Osteocyte (in vitro differentiated cells): Measurements from ENCODE around the gene BAHCC1. TPM values are rescaled to one million over a fixed set of nuclear protein-coding genes. Genes with fewer than 3 reads are reported as not detected.

Experiments
- DNase-seq: peaks from one replicate; pipeline ENCODE4 v3.0.0; 2021; ENCODE audit warnings: mixed read lengths; ENCODE audit not compliant: unreplicated experiment; ENCODE audit errors: extremely low spot score
- H3K27ac Mint-ChIP-seq: one replicate; pipeline ENCODE4 v1.8.0; 2021; ENCODE audit warnings: mild to moderate bottlenecking, mixed read lengths; ENCODE audit not compliant: unreplicated experiment
- H3K27me3 Mint-ChIP-seq: one replicate; pipeline ENCODE4 v1.8.0; 2021; ENCODE audit warnings: mixed read lengths; ENCODE audit not compliant: unreplicated experiment
- H3K36me3 Mint-ChIP-seq: one replicate; pipeline ENCODE4 v1.8.0; 2021; ENCODE audit warnings: mixed read lengths; ENCODE audit not compliant: unreplicated experiment
- H3K4me1 Mint-ChIP-seq: one replicate; pipeline ENCODE4 v1.8.0; 2021; ENCODE audit warnings: mixed read lengths; ENCODE audit not compliant: unreplicated experiment
- H3K4me3 Mint-ChIP-seq: one replicate; pipeline ENCODE4 v1.8.0; 2021; ENCODE audit warnings: mild to moderate bottlenecking, moderate library complexity, mixed read lengths; ENCODE audit not compliant: unreplicated experiment
- H3K9me3 Mint-ChIP-seq: one replicate; pipeline ENCODE4 v1.8.0; 2021; ENCODE audit warnings: mixed read lengths; ENCODE audit not compliant: unreplicated experiment
- CTCF ChIP-seq: fragments of 200-600 bp; sonication (generic); IDR thresholded peaks from 2 replicates; pipeline ENCODE4 v1.5.0; 2021; ENCODE audit warnings: antibody characterized with exemption, mild to moderate bottlenecking, moderate library complexity
- total RNA-seq: library from RNA; stranded (reverse); gene quantifications from 2 replicates; pipeline ENCODE4 v1.2.1, GENCODE V29; 2021

The BAHCC1 gene
- total RNA-seq, 1 donor from 2014 or later: 55.7 TPM

- no peaks in the 10 kb centered on the region for H3K9me3 Mint-ChIP-seq
- no peaks in the 10 kb centered on the region for H3K36me3 Mint-ChIP-seq
- H3K4me1 Mint-ChIP-seq: peaks cover 33% of the 10 kb centered on the region
- DNase-seq: no peak
- H3K4me3 Mint-ChIP-seq: no peak overlapping the region
- H3K27me3 Mint-ChIP-seq: no peaks in the 10 kb centered on the region
- no peak for TF ChIP-seq CTCF
- no peak overlapping the region for H3K27ac Mint-ChIP-seq
Measured at GRCh38 chr17:81414756-81415516, 19.7 kb downstream of the BAHCC1 start.

- Mint-ChIP-seq H3K27ac (no peak overlapping the region), H3K4me3 (no peak overlapping the region), H3K9me3 (no peaks in the 10 kb centered on the region)
Measured at GRCh38 chr17:81415681-81416080, 20.4 kb downstream of the BAHCC1 start.

GRCh38 chr17:81416612-81417011 is 21.4 kb downstream of the BAHCC1 start:
- Mint-ChIP-seq H3K27me3 (no peaks in the 10 kb centered on the region), H3K9me3 (no peaks in the 10 kb centered on the region), H3K4me3 (no peak overlapping the region), H3K4me1 (peaks cover 50% of the 10 kb centered on the region), H3K36me3 (no peaks in the 10 kb centered on the region), H3K27ac (no peak overlapping the region)
- TF ChIP-seq CTCF: no peak
- no peak for DNase-seq

More at GRCh38 chr17:81415681-81416080, 20.4 kb downstream of the BAHCC1 start:
- TF ChIP-seq CTCF: no peak
- H3K4me1 Mint-ChIP-seq: peaks cover 41% of the 10 kb centered on the region
- DNase-seq: no peak
- no peaks in the 10 kb centered on the region for H3K36me3 Mint-ChIP-seq
- no peaks in the 10 kb centered on the region for H3K27me3 Mint-ChIP-seq

- Mint-ChIP-seq H3K36me3 (no peaks in the 10 kb centered on the region), H3K4me1 (peaks cover 56% of the 10 kb centered on the region)
- no peak for DNase-seq
Measured at GRCh38 chr17:81417049-81417878, 22.0 kb downstream of the BAHCC1 start.

More at GRCh38 chr17:81417049-81417878, 22.0 kb downstream of the BAHCC1 start:
- H3K9me3 Mint-ChIP-seq: no peaks in the 10 kb centered on the region
- TF ChIP-seq CTCF: no peak
- H3K4me3 Mint-ChIP-seq: no peak overlapping the region
- peak overlapping the region; percentile 73 for H3K27ac Mint-ChIP-seq
- no peaks in the 10 kb centered on the region for H3K27me3 Mint-ChIP-seq
